Fibroblast of lung (primary cell): Measurements from ENCODE around the gene DPP10.

Experiments
- EZH2 ChIP-seq: IDR thresholded peaks from 2 replicates; pipeline ENCODE4 v1.5.1; 2012; ENCODE audit warnings: low read length, control low read depth, mild to moderate bottlenecking; ENCODE audit errors: missing control alignments
- TF ChIP-seq, protein P1 (sequence below), 2 donors: IDR thresholded peaks in 1 of 2; conservative IDR thresholded peaks in 1 of 2; 1 replicate in 1 of 2; 2 replicates in 1 of 2; pipeline ENCODE4 v1.5.1; 2011 to 2012; ENCODE audit warnings: low read length in 2 of 2, control low read depth in 1 of 2, inconsistent platforms in 1 of 2, low read depth in 1 of 2, mild to moderate bottlenecking in 1 of 2

DNA sequence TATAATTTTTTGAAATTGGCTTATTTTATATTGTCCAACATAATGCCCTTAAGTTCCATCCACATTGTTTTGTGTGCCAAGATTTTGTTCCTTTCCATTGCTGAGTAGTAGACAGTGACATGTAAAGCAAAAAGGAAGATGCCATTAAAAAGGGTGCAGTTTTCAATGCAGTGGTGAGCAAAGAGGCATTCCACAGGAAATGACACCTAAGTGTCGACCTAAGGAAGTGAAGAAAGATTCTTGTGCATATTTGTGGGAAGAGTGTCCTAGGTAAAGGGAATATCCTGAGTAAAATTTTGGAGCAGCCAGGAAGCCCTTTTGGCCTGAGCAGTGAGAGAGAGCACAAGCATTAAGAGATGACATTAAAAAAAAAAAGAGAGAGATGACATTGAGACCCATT is 1099.9 kb downstream of the DPP10 start:
- TF ChIP-seq EZH2 = no peak
- TF ChIP-seq, protein P1, sequence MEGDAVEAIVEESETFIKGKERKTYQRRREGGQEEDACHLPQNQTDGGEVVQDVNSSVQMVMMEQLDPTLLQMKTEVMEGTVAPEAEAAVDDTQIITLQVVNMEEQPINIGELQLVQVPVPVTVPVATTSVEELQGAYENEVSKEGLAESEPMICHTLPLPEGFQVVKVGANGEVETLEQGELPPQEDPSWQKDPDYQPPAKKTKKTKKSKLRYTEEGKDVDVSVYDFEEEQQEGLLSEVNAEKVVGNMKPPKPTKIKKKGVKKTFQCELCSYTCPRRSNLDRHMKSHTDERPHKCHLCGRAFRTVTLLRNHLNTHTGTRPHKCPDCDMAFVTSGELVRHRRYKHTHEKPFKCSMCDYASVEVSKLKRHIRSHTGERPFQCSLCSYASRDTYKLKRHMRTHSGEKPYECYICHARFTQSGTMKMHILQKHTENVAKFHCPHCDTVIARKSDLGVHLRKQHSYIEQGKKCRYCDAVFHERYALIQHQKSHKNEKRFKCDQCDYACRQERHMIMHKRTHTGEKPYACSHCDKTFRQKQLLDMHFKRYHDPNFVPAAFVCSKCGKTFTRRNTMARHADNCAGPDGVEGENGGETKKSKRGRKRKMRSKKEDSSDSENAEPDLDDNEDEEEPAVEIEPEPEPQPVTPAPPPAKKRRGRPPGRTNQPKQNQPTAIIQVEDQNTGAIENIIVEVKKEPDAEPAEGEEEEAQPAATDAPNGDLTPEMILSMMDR (conservative IDR thresholded peaks at IDR 0.05 in 1 of 2, IDR thresholded peaks at IDR 0.05 in 1 of 2; ENCODE audit: low read depth in 1 of 2, low read length in 2 of 2) = no peak
